SK-N-SH (cell line): ENCODE results near the gene LRRC3B.

Source experiments
- CHD2 ChIP-seq: fragments of 150-350 bp; IDR thresholded peaks from 2 replicates; pipeline ENCODE4 v1.6.1; 2018; ENCODE audit warnings: low read length; ENCODE audit not compliant: partially characterized antibody
- CTCF ChIP-seq: fragments of 200-600 bp; sonication (generic); IDR thresholded peaks from 2 replicates; pipeline ENCODE4 v1.6.1; 2017; ENCODE audit warnings: antibody characterized with exemption, mild to moderate bottlenecking, moderate library complexity
- EP300 ChIP-seq, 2 experiments: IDR thresholded peaks; 2 replicates each; pipeline versions ENCODE4 v1.4.0 to v1.6.1; 2012; ENCODE audit warnings: borderline replicate concordance in 1 of 2, low read depth in 1 of 2, low read length in 1 of 2
- EZH2phosphoT487 ChIP-seq: fragments of 200-600 bp; sonication (generic); IDR thresholded peaks from 2 replicates; pipeline ENCODE4 v1.6.1; 2017; ENCODE audit warnings: low read depth, mixed run types, mild to moderate bottlenecking, antibody characterized with exemption, moderate library complexity, borderline replicate concordance
- NFIC ChIP-seq: IDR thresholded peaks from 2 replicates; pipeline ENCODE4 v1.4.0; 2012; ENCODE audit warnings: borderline replicate concordance
- PBX3 ChIP-seq: IDR thresholded peaks from 2 replicates; pipeline ENCODE4; 2012
- RAD21 ChIP-seq: IDR thresholded peaks from 2 replicates; pipeline ENCODE4 v1.6.1; 2012; ENCODE audit warnings: mild to moderate bottlenecking, low read length
- RCOR1 ChIP-seq: fragments of 150-350 bp; IDR thresholded peaks from 2 replicates; pipeline ENCODE4 v1.6.1; 2017; ENCODE audit warnings: antibody characterized with exemption, low read length
- SMC3 ChIP-seq: IDR thresholded peaks from 2 replicates; pipeline ENCODE4 v1.6.1; 2012; ENCODE audit warnings: low read depth, low read length, improper control_type of control experiment
- TAF1 ChIP-seq: IDR thresholded peaks from 2 replicates; pipeline ENCODE4 v1.6.1; 2012; ENCODE audit warnings: low read depth, mild to moderate bottlenecking, low read length, moderate library complexity, borderline replicate concordance
- TEAD4 ChIP-seq: IDR thresholded peaks from 2 replicates; pipeline ENCODE4 v1.4.0; 2012; ENCODE audit warnings: mild to moderate bottlenecking, borderline replicate concordance; ENCODE audit not compliant: insufficient read depth
- YY1 ChIP-seq: IDR thresholded peaks from 2 replicates; pipeline ENCODE4 v1.4.0; 2012; ENCODE audit warnings: low read depth, mild to moderate bottlenecking
- TF ChIP-seq, protein P1 (sequence below): IDR thresholded peaks from 2 replicates; pipeline ENCODE4 v1.4.0; 2012; ENCODE audit warnings: low read depth, borderline replicate concordance

DNA sequence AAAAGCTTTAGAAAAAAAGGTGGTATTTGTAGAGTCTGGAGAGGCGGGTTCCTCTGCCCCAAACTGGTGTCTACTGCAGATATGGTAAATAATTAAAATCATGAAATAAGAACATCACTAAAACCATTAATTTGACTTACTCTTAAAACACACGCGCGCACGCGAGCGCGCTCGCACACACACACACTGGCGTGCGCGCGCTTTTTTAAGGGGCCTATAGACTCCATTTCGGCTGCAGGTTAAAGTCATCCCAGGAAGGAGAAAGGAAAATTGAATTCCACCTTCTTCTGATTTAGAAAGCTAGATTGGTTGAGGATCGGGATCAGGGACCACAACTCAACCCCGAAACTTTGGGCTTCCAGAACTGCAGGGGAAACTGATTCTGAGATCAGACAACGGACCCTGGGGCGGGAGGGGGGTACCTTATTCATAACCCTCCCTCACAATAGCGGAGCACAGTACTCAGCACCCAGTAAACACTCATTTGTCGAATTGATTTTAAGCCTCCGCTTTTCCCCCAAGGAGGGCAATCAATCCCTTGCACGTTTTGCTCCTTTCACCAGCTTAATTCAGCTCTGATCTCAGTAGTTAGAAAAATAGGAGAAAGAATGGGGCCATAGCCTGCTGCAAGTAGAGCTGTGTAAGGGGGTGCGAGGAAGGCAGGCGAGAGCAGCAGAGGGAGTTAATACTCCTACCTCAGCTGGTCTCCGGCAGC lies 509 bp upstream of the LRRC3B start:
- TF ChIP-seq CTCF (no peak), EP300 (IDR thresholded peaks at IDR 0.05; ENCODE audit: borderline replicate concordance in 1 of 2, low read depth in 1 of 2, low read length in 1 of 2) (no peak), YY1 (no peak), TEAD4 (no peak), CHD2 (no peak), NFIC (no peak), RAD21 (no peak), RCOR1 (no peak), EZH2phosphoT487 (no peak), SMC3 (no peak), TAF1 (no peak), PBX3 (no peak)
- TF ChIP-seq, protein P1, sequence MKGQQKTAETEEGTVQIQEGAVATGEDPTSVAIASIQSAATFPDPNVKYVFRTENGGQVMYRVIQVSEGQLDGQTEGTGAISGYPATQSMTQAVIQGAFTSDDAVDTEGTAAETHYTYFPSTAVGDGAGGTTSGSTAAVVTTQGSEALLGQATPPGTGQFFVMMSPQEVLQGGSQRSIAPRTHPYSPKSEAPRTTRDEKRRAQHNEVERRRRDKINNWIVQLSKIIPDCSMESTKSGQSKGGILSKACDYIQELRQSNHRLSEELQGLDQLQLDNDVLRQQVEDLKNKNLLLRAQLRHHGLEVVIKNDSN: no peak
